ENCODE measurements around the gene PARP8.

Gene PARP8

GRCh38 chr5:50863534-50864170, 197.2 kb downstream of the PARP8 start:
- DNase-seq, result no peak

GRCh38 chr5:50864466-50864865, 198.0 kb downstream of the PARP8 start:
- no peak for DNase-seq

- no peak for DNase-seq
Observed at GRCh38 chr5:50866415-50866814, 200.0 kb downstream of the PARP8 start.

GRCh38 chr5:50867140-50867539, 200.7 kb downstream of the PARP8 start:
- DNase-seq, result no peak

GRCh38 chr5:50873595-50874277, 207.3 kb downstream of the PARP8 start:
- DNase-seq, result no peak

GRCh38 chr5:50874306-50875001, 208.0 kb downstream of the PARP8 start:
- no peak for DNase-seq

GRCh38 chr5:50875002-50875344, 208.5 kb downstream of the PARP8 start:
- DNase-seq, result no peak

- DNase-seq, result no peak
Observed at GRCh38 chr5:50878470-50878869, 212.0 kb downstream of the PARP8 start.

- DNase-seq, result no peak
Observed at GRCh38 chr5:50881407-50881806, 215.0 kb downstream of the PARP8 start.

- no peak for DNase-seq
Observed at GRCh38 chr5:50886657-50887345, 220.4 kb downstream of the PARP8 start.

- DNase-seq, result no peak
Observed at GRCh38 chr5:50887889-50888633, 221.6 kb downstream of the PARP8 start.

GRCh38 chr5:50888751-50889150, 222.3 kb downstream of the PARP8 start:
- DNase-seq, result no peak

- DNase-seq, result no peak
Observed at GRCh38 chr5:50889790-50890189, 223.4 kb downstream of the PARP8 start.
